Skeletal muscle satellite cell (primary cell): ENCODE measurements around the gene TBC1D16.

Experiments
- H3K27me3 ChIP-seq: 2 replicates; pipeline ENCODE4 v1.7.0; 2013; ENCODE audit warnings: low read length; ENCODE audit not compliant: control insufficient read depth, insufficient read depth
- H3K36me3 ChIP-seq: 2 replicates; pipeline ENCODE4 v1.7.0; 2013; ENCODE audit warnings: mild to moderate bottlenecking, control low read depth, low read length; ENCODE audit not compliant: insufficient read depth
- H3K4me1 ChIP-seq: 2 replicates; pipeline ENCODE4 v1.7.0; 2013; ENCODE audit warnings: low read length; ENCODE audit not compliant: control insufficient read depth, insufficient read depth
- H3K4me2 ChIP-seq: 2 replicates; pipeline ENCODE4 v1.7.0; 2013; ENCODE audit warnings: mild to moderate bottlenecking, low read length
- H3K4me3 ChIP-seq: 2 replicates; pipeline ENCODE4 v1.7.0; 2013; ENCODE audit warnings: low read length
- H3K9ac ChIP-seq: 2 replicates; pipeline ENCODE4 v1.7.0; 2013; ENCODE audit warnings: mild to moderate bottlenecking, low read depth, low read length, moderate library complexity
- H3K9me3 ChIP-seq: replicated peaks from 2 replicates; pipeline ENCODE4 v1.7.0; 2013; ENCODE audit warnings: mild to moderate bottlenecking, control low read depth, low read length

The TBC1D16 gene

GRCh38 chr17:79914813-79915740 lies 120.6 kb downstream of the TBC1D16 start:
- Histone ChIP-seq H3K27me3 (peaks cover 44% of the 10 kb centered on the region), H3K4me2 (no peak overlapping the region), H3K36me3 (no peaks in the 10 kb centered on the region), H3K4me1 (peaks cover 14% of the 10 kb centered on the region), H3K9ac (no peak overlapping the region), H3K4me3 (no peak overlapping the region), H3K9me3 (no peaks in the 10 kb centered on the region)

GRCh38 chr17:79913896-79914812 lies 121.5 kb downstream of the TBC1D16 start:
- Histone ChIP-seq H3K4me3 (no peak overlapping the region), H3K9me3 (no peaks in the 10 kb centered on the region), H3K9ac (no peak overlapping the region), H3K36me3 (no peaks in the 10 kb centered on the region), H3K4me2 (no peak overlapping the region), H3K4me1 (peaks cover 8% of the 10 kb centered on the region), H3K27me3 (peaks cover 47% of the 10 kb centered on the region)

GRCh38 chr17:79913451-79913850 lies 122.2 kb downstream of the TBC1D16 start:
- Histone ChIP-seq H3K4me2 (no peak overlapping the region), H3K4me1 (peaks cover 1% of the 10 kb centered on the region), H3K36me3 (no peaks in the 10 kb centered on the region), H3K9ac (no peak overlapping the region), H3K27me3 (peaks cover 47% of the 10 kb centered on the region), H3K9me3 (no peaks in the 10 kb centered on the region), H3K4me3 (no peak overlapping the region)

- H3K36me3 ChIP-seq = no peaks in the 10 kb centered on the region
- no peaks in the 10 kb centered on the region for H3K9me3 ChIP-seq
- no peaks in the 10 kb centered on the region for H3K4me1 ChIP-seq
- no peak overlapping the region for H3K4me2 ChIP-seq
- no peak overlapping the region for H3K4me3 ChIP-seq
- H3K9ac ChIP-seq = no peak overlapping the region
- peaks cover 47% of the 10 kb centered on the region for H3K27me3 ChIP-seq
Measured at GRCh38 chr17:79912552-79913330, 122.9 kb downstream of the TBC1D16 start.

GRCh38 chr17:79911430-79912399 lies 124.0 kb downstream of the TBC1D16 start:
- no peaks in the 10 kb centered on the region for H3K4me1 ChIP-seq
- no peak overlapping the region for H3K4me2 ChIP-seq
- no peak overlapping the region for H3K9ac ChIP-seq
- H3K9me3 ChIP-seq = no peaks in the 10 kb centered on the region
- peaks cover 45% of the 10 kb centered on the region for H3K27me3 ChIP-seq
- H3K36me3 ChIP-seq = no peaks in the 10 kb centered on the region
- H3K4me3 ChIP-seq = no peak overlapping the region

DNA sequence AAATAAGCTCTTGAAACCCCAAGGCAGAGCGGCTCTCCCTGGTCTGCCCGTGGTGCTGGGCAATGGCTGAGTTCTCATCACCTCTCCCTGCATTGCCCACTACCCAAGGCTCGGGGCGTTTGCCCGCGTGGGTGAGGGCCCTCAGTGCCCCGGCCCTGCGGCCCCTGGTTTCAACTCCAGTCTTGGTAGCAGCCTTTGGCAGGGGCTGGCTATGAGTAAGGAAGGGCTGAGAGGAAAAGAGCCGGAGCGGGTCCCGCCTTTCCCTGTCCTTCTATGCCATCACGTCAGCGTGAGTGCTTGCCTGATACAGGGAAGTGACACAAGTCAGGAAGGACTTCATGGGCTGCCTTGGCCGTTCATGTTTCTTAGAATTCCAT lies 124.7 kb downstream of the TBC1D16 start:
- H3K4me1 ChIP-seq = no peaks in the 10 kb centered on the region
- H3K4me2 ChIP-seq = no peak overlapping the region
- H3K27me3 ChIP-seq = peaks cover 44% of the 10 kb centered on the region
- no peak overlapping the region for H3K9ac ChIP-seq
- no peaks in the 10 kb centered on the region for H3K36me3 ChIP-seq
- no peak overlapping the region for H3K4me3 ChIP-seq
- H3K9me3 ChIP-seq = no peaks in the 10 kb centered on the region

DNA sequence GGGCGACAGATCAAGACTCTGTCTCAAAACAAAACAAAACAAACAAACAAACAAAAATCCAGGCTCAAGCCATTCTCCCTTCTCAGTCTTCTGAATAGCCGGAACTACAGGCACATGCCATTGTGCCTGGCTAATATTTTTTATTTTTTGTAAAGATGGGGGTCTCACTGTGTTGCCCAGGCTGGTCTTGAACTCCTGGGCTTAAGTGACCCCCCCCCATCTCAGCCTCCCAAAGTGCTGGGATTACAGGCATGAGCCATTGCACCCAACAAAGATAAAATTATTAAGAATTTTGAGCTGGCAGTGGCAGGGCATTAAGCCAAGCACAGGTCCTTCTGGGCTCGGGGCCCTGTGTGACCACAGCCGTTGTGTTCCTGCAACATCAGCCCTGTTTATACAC lies 126.6 kb downstream of the TBC1D16 start:
- no peaks in the 10 kb centered on the region for H3K4me1 ChIP-seq
- no peak overlapping the region for H3K4me2 ChIP-seq
- no peaks in the 10 kb centered on the region for H3K36me3 ChIP-seq
- no peak overlapping the region for H3K9ac ChIP-seq
- H3K4me3 ChIP-seq = no peak overlapping the region
- H3K27me3 ChIP-seq = peaks cover 55% of the 10 kb centered on the region
- H3K9me3 ChIP-seq = no peaks in the 10 kb centered on the region

DNA sequence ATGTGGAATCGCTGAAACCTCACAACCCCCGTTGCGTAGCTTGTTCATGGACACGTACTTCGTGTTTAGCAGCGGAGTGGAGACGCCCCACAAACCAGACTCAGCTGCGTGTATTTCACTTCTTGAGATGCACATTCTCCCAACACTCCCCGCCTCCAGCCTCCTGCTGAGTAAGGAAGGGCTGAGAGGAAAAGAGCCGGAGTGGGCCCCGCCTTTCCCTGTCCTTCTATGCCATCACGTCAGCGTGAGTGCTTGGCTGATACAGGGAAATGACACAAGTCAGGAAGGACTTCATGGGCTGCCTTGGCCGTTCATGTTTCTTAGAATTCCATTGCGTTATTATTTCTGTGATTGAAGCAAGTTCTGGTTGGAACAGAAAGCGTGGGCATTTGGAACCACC lies 127.8 kb downstream of the TBC1D16 start:
- Histone ChIP-seq H3K4me2 (no peak overlapping the region), H3K36me3 (no peaks in the 10 kb centered on the region), H3K4me1 (no peaks in the 10 kb centered on the region), H3K27me3 (peaks cover 56% of the 10 kb centered on the region), H3K9me3 (no peaks in the 10 kb centered on the region), H3K9ac (no peak overlapping the region), H3K4me3 (no peak overlapping the region)

DNA sequence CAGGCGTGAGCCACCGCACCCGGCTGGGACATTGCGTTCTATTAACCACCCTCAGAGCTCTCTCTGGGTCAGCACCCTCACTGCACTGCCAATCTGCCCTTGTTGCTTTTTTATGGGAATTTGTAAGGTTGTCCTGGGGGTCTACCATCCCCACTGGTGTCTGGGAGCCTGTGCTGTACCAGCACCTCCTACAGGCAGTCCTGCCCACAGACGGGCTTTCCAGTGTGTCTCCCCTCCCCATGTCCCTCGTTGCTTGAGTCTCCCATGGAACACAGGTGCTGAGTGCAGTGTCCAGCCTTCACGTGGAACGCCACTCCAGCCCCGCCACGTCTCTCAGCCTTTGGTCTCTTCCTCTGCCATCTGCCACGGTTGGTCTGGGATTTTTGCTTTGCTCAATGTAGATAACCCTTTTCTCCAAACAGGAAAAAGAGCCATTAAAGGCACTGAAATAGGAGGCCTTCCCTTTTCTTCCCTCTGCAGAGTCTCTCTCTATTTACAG lies 128.4 kb downstream of the TBC1D16 start:
- H3K9me3 ChIP-seq = no peaks in the 10 kb centered on the region
- H3K4me2 ChIP-seq = no peak overlapping the region
- no peak overlapping the region for H3K4me3 ChIP-seq
- no peaks in the 10 kb centered on the region for H3K4me1 ChIP-seq
- no peak overlapping the region for H3K9ac ChIP-seq
- H3K36me3 ChIP-seq = no peaks in the 10 kb centered on the region
- peaks cover 56% of the 10 kb centered on the region for H3K27me3 ChIP-seq

GRCh38 chr17:79905832-79906231 lies 129.8 kb downstream of the TBC1D16 start:
- no peaks in the 10 kb centered on the region for H3K36me3 ChIP-seq
- no peak overlapping the region for H3K9ac ChIP-seq
- no peaks in the 10 kb centered on the region for H3K9me3 ChIP-seq
- peaks cover 57% of the 10 kb centered on the region for H3K27me3 ChIP-seq
- no peak overlapping the region for H3K4me3 ChIP-seq
- no peaks in the 10 kb centered on the region for H3K4me1 ChIP-seq
- H3K4me2 ChIP-seq = no peak overlapping the region
